Activated CD8-positive, alpha-beta memory T cell treated with anti-CD3 and anti-CD28 coated beads for 36 hours (primary cell): Measurements from ENCODE around the gene SYCE1L. TPM values are rescaled to one million over a fixed set of nuclear protein-coding genes. Genes with fewer than 3 reads are reported as not detected.
"Not testable (repeated sequence)": the region's sequence is repeated elsewhere in the genome, so short reads cannot be mapped to it uniquely, and the experiment has no call there.

Experiments
- CTCF ChIA-PET: fragments of 350-600 bp; sonication (Branson Sonifier 250); formaldehyde crosslinking; loops from one replicate; lab custom pipeline; 2021; ENCODE audit warnings: antibody characterized with exemption; lab: Charles Lee
- POLR2A ChIA-PET: fragments of 350-600 bp; sonication (Branson Sonifier 250); formaldehyde crosslinking; loops from one replicate; lab custom pipeline; 2021; ENCODE audit warnings: antibody characterized with exemption; lab: Charles Lee
- total RNA-seq, 2 experiments: library from RNA; stranded (reverse); gene quantifications; one replicate each; pipeline ENCODE4 v1.2.3, GENCODE V29; 2021

Gene SYCE1L
- total RNA-seq, 2 experiments from 2014 or later = 3.8 to 4.2 TPM

GRCh38 chr16:77233799-77234519, 34.8 kb downstream of the SYCE1L start:
- ChIA-PET CTCF (interaction anchor here (6.9 kb wide), 1 partner anchor 350 kb away, joined by 73 read pairs; no protein-coding TSS in a partner anchor), POLR2A (no interaction called here)

- POLR2A ChIA-PET = no interaction called here
- CTCF ChIA-PET = interaction anchor here (6.9 kb wide), 1 partner anchor 349 kb away, joined by 73 read pairs; no protein-coding TSS in a partner anchor
Observed at GRCh38 chr16:77234611-77235010, 35.4 kb downstream of the SYCE1L start.

GRCh38 chr16:77236063-77236511, 36.9 kb downstream of the SYCE1L start:
- POLR2A ChIA-PET = no interaction called here
- CTCF ChIA-PET = interaction anchor here (0.7 to 6.9 kb wide), 6 partner anchors 10 to 735 kb away, joined by 3 to 73 read pairs (median 4); no protein-coding TSS in a partner anchor

GRCh38 chr16:77238593-77238992, 39.4 kb downstream of the SYCE1L start:
- CTCF ChIA-PET = interaction anchor here (6.9 kb wide), 1 partner anchor 345 kb away, joined by 73 read pairs; no protein-coding TSS in a partner anchor
- POLR2A ChIA-PET = no interaction called here

- CTCF ChIA-PET, POLR2A ChIA-PET: not testable (repeated sequence)
Observed at GRCh38 chr16:77242471-77242870, 43.3 kb downstream of the SYCE1L start.

- ChIA-PET POLR2A (no interaction called here), CTCF (interaction anchor here (0.7 to 1.4 kb wide), 2 partner anchors 10 to 338 kb away, joined by 3 to 5 read pairs; no protein-coding TSS in a partner anchor)
Observed at GRCh38 chr16:77246150-77246549, 46.9 kb downstream of the SYCE1L start.

GRCh38 chr16:77250400-77250799, 51.2 kb downstream of the SYCE1L start:
- POLR2A ChIA-PET = no interaction called here
- CTCF ChIA-PET = no interaction called here

Other genes with a start within 250 kb of the SYCE1L start
- gene MON1B, start 8.2 kb upstream of the SYCE1L start, total RNA-seq = 10 to 100 TPM; 64.8 to 69.8 TPM
- not detected for gene ADAMTS18, start 235.6 kb downstream of the SYCE1L start, total RNA-seq